Osteoblast (primary cell): ENCODE results near the gene DMAC2L. TPM values are rescaled to one million over a fixed set of nuclear protein-coding genes. Genes with fewer than 3 reads are reported as not detected.
"Not testable (repeated sequence)": the region's sequence is repeated elsewhere in the genome, so short reads cannot be mapped to it uniquely, and the experiment has no call there.

ENCODE experiments used
- DNase-seq: peaks from one replicate; pipeline ENCODE4 v3.0.0; 2011; ENCODE audit warnings: low spot score, mixed read lengths; ENCODE audit not compliant: insufficient read length; ENCODE audit errors: missing footprints
- H2AFZ ChIP-seq: 2 replicates; pipeline ENCODE4 v1.6.0; 2011; ENCODE audit warnings: mild to moderate bottlenecking, low read length
- H3K27ac ChIP-seq: 2 replicates; pipeline ENCODE4 v1.5.1; 2011; ENCODE audit warnings: mild to moderate bottlenecking, low read depth, low read length, moderate library complexity
- H3K27me3 ChIP-seq: 2 replicates; pipeline ENCODE4 v1.6.0; 2012; ENCODE audit warnings: mild to moderate bottlenecking, control low read depth, inconsistent platforms, low read length, moderate library complexity; ENCODE audit not compliant: insufficient read depth
- H3K36me3 ChIP-seq: 2 replicates; pipeline ENCODE4 v1.5.1; 2011; ENCODE audit warnings: mild to moderate bottlenecking, low read length, control low read depth, moderate library complexity; ENCODE audit not compliant: insufficient read depth
- H3K4me1 ChIP-seq: 2 replicates; pipeline ENCODE4 v1.5.1; 2011; ENCODE audit warnings: mild to moderate bottlenecking, low read length, control low read depth, moderate library complexity; ENCODE audit not compliant: insufficient read depth
- H3K4me2 ChIP-seq: 2 replicates; pipeline ENCODE4 v1.6.0; 2011; ENCODE audit warnings: mild to moderate bottlenecking, low read length; ENCODE audit not compliant: insufficient read depth
- H3K4me3 ChIP-seq: fragments of 200-600 bp; sonication (generic); 3 replicates; pipeline ENCODE4 v1.5.1; 2012; ENCODE audit warnings: mild to moderate bottlenecking, low read length, inconsistent platforms; ENCODE audit not compliant: insufficient read depth
- H3K79me2 ChIP-seq: 2 replicates; pipeline ENCODE4 v1.6.0; 2012; ENCODE audit warnings: mild to moderate bottlenecking, low read length, control low read depth, inconsistent platforms; ENCODE audit not compliant: insufficient read depth
- H3K9me3 ChIP-seq: 2 replicates; pipeline ENCODE4 v1.5.1; 2011; ENCODE audit warnings: low read depth, low read length, control low read depth
- H4K20me1 ChIP-seq: 2 replicates; pipeline ENCODE4 v1.6.0; 2012; ENCODE audit warnings: mild to moderate bottlenecking, low read length, control low read depth; ENCODE audit not compliant: insufficient read depth
- total RNA-seq: library from RNA; depleted of rRNA; stranded (reverse); fragments of >200 nt; gene quantifications from 2 replicates; pipeline ENCODE4 v1.2.3, GENCODE V29; 2012
- TF ChIP-seq, protein P1 (sequence below): IDR thresholded peaks from 2 replicates; pipeline ENCODE4 v1.5.1; 2011; ENCODE audit warnings: mild to moderate bottlenecking, low read depth, low read length, moderate library complexity; ENCODE audit errors: extremely low read depth

Gene DMAC2L
- total RNA-seq, 1 donor: 7.2 TPM

DNA sequence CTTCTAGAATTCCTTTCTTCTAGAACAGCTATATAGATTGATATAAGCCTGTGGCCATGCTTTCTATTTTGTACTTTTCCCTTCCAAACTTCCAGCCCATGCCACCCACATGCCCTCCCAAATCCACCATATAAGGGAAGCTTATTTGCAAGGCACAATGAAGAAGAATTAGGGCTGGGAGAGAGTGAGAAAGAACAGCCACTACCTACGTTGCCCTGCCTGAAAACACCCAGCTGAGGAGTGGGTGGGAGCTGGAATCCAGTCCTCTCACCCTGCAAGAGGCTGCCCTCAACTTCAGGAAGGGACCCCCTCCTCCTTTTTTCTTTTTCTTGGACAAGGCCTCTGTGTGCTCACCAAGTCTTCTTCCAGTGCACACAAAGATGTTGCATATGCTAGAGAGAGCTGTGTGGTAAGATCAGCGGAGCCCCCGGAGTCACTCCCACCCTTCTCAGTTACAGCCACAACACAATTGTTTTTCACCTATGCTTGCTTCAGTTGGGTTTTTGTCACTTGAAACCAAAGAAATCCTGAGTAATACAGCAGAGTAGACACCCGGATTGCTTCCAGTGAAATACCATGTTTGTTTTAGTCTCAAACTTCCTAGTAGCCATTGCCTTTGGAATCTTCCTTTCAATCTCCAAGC is 45.8 kb downstream of the DMAC2L start:
- H3K27ac ChIP-seq: no peak overlapping the region
- DNase-seq: no peak
- no peak overlapping the region for H3K4me2 ChIP-seq
- no peaks in the 10 kb centered on the region for H4K20me1 ChIP-seq
- no peaks in the 10 kb centered on the region for H3K79me2 ChIP-seq
- H3K36me3 ChIP-seq: peaks cover 3% of the 10 kb centered on the region
- no peaks in the 10 kb centered on the region for H3K9me3 ChIP-seq
- no peak overlapping the region for H3K4me3 ChIP-seq
- no peak overlapping the region for H2AFZ ChIP-seq
- H3K4me1 ChIP-seq: peaks cover 4% of the 10 kb centered on the region
- TF ChIP-seq, protein P1, sequence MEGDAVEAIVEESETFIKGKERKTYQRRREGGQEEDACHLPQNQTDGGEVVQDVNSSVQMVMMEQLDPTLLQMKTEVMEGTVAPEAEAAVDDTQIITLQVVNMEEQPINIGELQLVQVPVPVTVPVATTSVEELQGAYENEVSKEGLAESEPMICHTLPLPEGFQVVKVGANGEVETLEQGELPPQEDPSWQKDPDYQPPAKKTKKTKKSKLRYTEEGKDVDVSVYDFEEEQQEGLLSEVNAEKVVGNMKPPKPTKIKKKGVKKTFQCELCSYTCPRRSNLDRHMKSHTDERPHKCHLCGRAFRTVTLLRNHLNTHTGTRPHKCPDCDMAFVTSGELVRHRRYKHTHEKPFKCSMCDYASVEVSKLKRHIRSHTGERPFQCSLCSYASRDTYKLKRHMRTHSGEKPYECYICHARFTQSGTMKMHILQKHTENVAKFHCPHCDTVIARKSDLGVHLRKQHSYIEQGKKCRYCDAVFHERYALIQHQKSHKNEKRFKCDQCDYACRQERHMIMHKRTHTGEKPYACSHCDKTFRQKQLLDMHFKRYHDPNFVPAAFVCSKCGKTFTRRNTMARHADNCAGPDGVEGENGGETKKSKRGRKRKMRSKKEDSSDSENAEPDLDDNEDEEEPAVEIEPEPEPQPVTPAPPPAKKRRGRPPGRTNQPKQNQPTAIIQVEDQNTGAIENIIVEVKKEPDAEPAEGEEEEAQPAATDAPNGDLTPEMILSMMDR: no peak
- no peaks in the 10 kb centered on the region for H3K27me3 ChIP-seq

DNA sequence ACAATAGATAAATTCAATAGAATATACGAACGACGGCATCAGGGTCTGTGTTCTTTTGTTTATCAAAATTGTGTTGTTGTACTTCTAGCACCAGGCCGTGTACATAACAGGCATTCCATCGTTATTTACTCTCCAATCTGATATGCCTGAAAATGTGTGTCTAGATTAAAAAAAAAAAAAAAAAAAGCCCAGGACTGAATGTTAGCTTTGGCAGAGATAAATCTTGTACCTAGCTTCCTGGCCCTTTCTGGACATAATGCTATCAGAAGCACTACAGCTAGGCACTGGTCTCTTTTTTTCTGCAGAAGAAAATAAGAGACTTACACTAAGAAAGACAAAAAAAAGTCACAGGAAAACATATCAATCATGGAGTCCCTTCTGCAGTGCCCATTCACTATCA is 47.5 kb downstream of the DMAC2L start:
- no peaks in the 10 kb centered on the region for H3K27me3 ChIP-seq
- no peak overlapping the region for H3K4me3 ChIP-seq
- TF ChIP-seq, protein P1: no peak
- H3K36me3 ChIP-seq: peaks cover 3% of the 10 kb centered on the region
- peaks cover 11% of the 10 kb centered on the region for H3K4me1 ChIP-seq
- no peaks in the 10 kb centered on the region for H4K20me1 ChIP-seq
- DNase-seq: no peak
- H2AFZ ChIP-seq: no peak overlapping the region
- H3K79me2 ChIP-seq: no peaks in the 10 kb centered on the region
- H3K9me3 ChIP-seq: no peaks in the 10 kb centered on the region
- no peak overlapping the region for H3K4me2 ChIP-seq
- H3K27ac ChIP-seq: no peak overlapping the region

DNA sequence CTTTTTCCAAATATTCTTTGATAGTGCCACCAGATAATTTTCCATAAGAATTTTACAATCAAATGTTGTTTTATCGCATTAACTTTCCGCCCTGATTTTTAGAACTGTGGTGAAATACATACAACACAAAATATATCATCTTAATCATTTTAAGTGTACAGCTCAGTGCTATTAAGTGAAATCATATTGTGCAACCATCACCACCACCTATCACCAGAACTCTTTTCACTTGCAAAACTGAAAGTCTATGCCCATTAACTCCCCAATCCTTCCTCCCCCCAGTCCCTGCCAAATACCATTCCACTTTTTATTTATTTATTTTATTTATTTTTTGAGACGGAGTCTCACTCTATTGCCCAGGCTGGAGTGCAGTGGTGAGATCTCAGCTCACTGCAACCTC is 48.0 kb downstream of the DMAC2L start:
- no peak overlapping the region for H3K27ac ChIP-seq
- H3K36me3 ChIP-seq: peaks cover 3% of the 10 kb centered on the region
- H3K9me3 ChIP-seq: no peaks in the 10 kb centered on the region
- H3K27me3 ChIP-seq: no peaks in the 10 kb centered on the region
- H3K79me2 ChIP-seq: no peaks in the 10 kb centered on the region
- H3K4me3 ChIP-seq: no peak overlapping the region
- no peak for DNase-seq
- no peak overlapping the region for H2AFZ ChIP-seq
- H3K4me1 ChIP-seq: peaks cover 11% of the 10 kb centered on the region
- TF ChIP-seq, protein P1: no peak
- no peaks in the 10 kb centered on the region for H4K20me1 ChIP-seq
- no peak overlapping the region for H3K4me2 ChIP-seq

DNA sequence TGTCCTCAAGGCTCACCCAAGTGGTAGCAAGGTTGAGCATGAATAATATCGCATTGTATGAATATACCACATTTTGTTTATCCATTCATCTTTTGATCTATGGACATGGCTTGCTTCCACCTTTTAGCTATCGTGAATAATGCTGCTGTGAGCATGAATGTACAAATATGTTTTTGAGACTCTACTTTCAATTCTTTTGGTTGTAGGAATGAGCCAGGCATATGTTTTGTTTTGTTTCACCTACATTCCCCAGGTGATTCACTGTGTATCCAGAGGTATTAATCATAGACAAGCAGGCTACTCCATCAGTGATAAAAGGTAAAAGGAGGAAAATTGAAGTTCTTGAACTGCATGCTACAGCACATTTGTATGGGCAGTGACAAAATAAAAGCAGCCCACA is 48.7 kb downstream of the DMAC2L start:
- H3K9me3 ChIP-seq: no peaks in the 10 kb centered on the region
- H3K79me2 ChIP-seq: no peaks in the 10 kb centered on the region
- no peak overlapping the region for H2AFZ ChIP-seq
- H3K36me3 ChIP-seq: peaks cover 3% of the 10 kb centered on the region
- H3K27ac ChIP-seq: no peak overlapping the region
- H3K4me3 ChIP-seq: no peak overlapping the region
- no peaks in the 10 kb centered on the region for H3K27me3 ChIP-seq
- H3K4me2 ChIP-seq: no peak overlapping the region
- TF ChIP-seq, protein P1: no peak
- peaks cover 11% of the 10 kb centered on the region for H3K4me1 ChIP-seq
- DNase-seq: no peak
- no peaks in the 10 kb centered on the region for H4K20me1 ChIP-seq

DNA sequence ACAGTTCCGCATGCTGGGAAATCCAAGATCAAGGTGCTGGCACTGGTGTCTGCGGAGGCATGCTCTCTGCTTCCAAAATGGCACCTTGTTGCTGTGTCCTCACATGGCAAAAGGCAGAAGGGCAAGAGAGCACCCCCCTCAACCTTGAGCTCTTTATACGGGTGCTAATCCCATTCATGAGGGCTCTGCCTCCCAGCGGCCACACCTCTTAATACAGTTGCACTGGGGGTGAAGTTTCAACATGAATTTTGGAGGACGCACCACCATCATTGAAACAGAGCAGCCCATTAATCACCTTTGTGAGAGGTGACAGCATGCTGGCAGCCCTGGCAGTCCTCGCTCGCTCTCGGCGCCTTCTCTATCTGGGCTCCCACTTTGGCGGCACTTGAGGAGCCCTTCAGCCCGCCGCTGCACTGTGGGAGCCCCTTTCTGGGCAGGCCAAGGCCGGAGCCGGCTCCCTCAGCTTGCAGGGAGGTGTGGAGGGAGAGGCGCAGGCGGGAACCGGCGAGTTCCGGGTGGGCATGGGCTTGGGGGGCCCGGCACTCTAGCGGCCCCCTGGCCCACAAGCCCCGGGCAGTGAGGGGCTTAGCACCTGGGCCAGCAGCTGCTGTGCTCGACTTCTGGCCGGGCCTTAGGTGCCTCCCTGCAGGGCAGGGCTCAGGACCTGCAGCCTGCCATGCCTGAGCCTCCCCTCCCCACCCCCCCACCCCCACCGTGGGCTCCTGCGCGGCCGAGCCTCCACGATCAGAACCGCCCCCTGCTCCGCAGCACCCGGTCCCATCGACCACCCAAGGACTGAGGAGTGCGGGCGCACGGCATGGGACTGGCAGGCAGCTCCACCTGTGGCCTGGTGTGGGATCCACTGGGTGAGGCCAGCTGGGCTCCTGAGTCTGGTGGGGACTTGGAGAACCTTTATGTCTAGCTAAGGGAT is 49.6 kb downstream of the DMAC2L start:
- not testable (repeated sequence) for H3K9me3 ChIP-seq, H3K4me3 ChIP-seq, H3K27ac ChIP-seq, H2AFZ ChIP-seq, H3K27me3 ChIP-seq, H3K79me2 ChIP-seq, DNase-seq, H3K36me3 ChIP-seq, H4K20me1 ChIP-seq, H3K4me2 ChIP-seq
- H3K4me1 ChIP-seq: peaks cover 11% of the 10 kb centered on the region
